SK-N-SH treated with all-trans-retinoic acid at 6 μM for 48 hours (cell line): Measurements from ENCODE around the gene GALC.

ENCODE experiments used
- BACH2 ChIP-seq: fragments of 250-450 bp; sonication (Bioruptor Pico); IDR thresholded peaks from 2 replicates; pipeline ENCODE4 v1.9.0; 2021; ENCODE audit warnings: mild to moderate bottlenecking, borderline replicate concordance
- CSDC2 ChIP-seq: fragments of 250-450 bp; sonication (Bioruptor Pico); IDR thresholded peaks from 2 replicates; pipeline ENCODE4 v1.5.0; 2020; ENCODE audit warnings: mild to moderate bottlenecking, moderate library complexity
- GLIS3 ChIP-seq: fragments of 250-450 bp; sonication (Bioruptor Pico); IDR thresholded peaks from 2 replicates; pipeline ENCODE4 v1.5.0; 2020; ENCODE audit warnings: mild to moderate bottlenecking, moderate library complexity
- PATZ1 ChIP-seq: fragments of 250-450 bp; sonication (Bioruptor Pico); IDR thresholded peaks from 2 replicates; pipeline ENCODE4 v1.8.0; 2020; ENCODE audit warnings: mild to moderate bottlenecking, moderate library complexity, borderline replicate concordance
- ZNF565 ChIP-seq: fragments of 450-650 bp; formaldehyde crosslinking; conservative IDR thresholded peaks from 2 replicates; pipeline ENCODE4 v1.5.0; 2020; ENCODE audit warnings: low read depth, mild to moderate bottlenecking, moderate library complexity
- ZNF70 ChIP-seq: fragments of 450-650 bp; formaldehyde crosslinking; IDR thresholded peaks from 2 replicates; pipeline ENCODE4 v1.5.0; 2020; ENCODE audit warnings: mild to moderate bottlenecking, moderate library complexity

- TF ChIP-seq ZNF70 (CRISPR knock-in tag) (no peak), GLIS3 (CRISPR knock-in tag) (no peak), ZNF565 (no peak), BACH2 (CRISPR knock-in tag) (no peak), PATZ1 (no peak), CSDC2 (CRISPR knock-in tag) (no peak)
These were observed 5.5 kb upstream of the GALC start for GRCh38 chr14:87998482-87998881.
